GM18861 (cell line): Measurements from ENCODE around the gene TLE5.
"Not testable (repeated sequence)": the region's sequence is repeated elsewhere in the genome, so short reads cannot be mapped to it uniquely, and the experiment has no call there.

ENCODE experiments used
- ATAC-seq: cut with Tn5 transposase; IDR thresholded peaks from one replicate; pipeline ENCODE4 v1.9.1; 2021; ENCODE audit not compliant: unreplicated experiment

Gene TLE5

GRCh38 chr19:3027981-3028304, 34.4 kb downstream of the TLE5 start:
- ATAC-seq = no peak

DNA sequence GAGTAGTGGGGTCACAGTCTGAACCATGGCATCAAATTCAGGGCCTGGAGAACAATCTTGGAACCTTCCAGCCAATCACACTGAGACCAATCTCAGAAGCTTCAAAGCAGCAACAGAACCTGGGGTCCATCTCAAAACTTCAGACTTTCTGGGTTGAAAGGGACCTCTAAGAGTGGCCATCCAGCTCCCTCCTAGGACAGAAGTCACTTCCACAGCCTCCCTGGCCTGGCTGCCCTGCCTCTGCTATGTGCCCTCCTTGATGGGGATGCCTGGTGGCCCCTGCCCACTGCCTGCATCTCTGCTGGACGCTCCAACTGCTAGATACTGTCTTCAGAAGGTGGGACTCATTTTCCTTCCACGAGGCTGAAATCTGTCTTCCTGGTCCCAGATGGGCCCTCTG, 35.0 kb downstream of the TLE5 start:
- no peak for ATAC-seq

DNA sequence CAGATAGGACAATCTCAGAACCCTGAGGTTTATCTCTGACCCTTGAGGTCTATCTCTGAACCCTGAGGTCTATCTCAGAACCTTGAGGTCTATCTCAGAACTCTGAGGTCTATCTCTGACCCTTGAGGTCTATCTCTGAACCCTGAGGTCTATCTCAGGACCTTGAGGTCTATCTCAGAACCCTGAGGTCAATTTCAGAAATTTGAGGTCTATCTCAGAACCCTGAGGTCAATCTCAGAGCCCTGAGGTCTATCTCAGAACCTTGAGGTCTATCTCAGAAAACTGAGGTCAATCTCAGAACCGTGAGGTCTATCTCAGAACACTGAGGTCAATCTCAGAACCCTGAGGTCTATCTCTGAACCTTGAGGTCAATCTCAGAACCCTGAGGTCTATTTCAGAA, 35.5 kb downstream of the TLE5 start:
- no peak for ATAC-seq

GRCh38 chr19:3025549-3025886, 36.8 kb downstream of the TLE5 start:
- ATAC-seq = no peak

- ATAC-seq = no peak
Observed at GRCh38 chr19:3024870-3025548, 37.3 kb downstream of the TLE5 start.

DNA sequence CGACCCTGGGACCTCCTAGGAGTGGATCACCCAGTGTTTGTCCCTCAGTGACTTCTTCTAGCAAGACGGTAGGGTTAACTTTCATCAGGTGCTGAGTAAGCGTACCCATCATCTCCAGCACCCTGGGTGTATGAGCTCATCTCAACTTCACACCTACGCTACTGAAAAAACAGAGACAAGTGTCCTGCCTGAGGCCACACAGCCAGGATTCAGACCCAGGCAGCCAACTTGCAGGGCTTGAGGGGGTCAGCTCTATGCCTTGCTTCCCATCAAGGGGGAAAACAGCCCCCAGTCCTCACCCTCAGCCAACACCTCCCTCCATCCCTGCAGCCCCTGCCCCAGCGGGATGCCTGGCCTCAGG, 37.8 kb downstream of the TLE5 start:
- ATAC-seq = no peak

GRCh38 chr19:3020321-3020960, 41.9 kb downstream of the TLE5 start:
- ATAC-seq = no peak

DNA sequence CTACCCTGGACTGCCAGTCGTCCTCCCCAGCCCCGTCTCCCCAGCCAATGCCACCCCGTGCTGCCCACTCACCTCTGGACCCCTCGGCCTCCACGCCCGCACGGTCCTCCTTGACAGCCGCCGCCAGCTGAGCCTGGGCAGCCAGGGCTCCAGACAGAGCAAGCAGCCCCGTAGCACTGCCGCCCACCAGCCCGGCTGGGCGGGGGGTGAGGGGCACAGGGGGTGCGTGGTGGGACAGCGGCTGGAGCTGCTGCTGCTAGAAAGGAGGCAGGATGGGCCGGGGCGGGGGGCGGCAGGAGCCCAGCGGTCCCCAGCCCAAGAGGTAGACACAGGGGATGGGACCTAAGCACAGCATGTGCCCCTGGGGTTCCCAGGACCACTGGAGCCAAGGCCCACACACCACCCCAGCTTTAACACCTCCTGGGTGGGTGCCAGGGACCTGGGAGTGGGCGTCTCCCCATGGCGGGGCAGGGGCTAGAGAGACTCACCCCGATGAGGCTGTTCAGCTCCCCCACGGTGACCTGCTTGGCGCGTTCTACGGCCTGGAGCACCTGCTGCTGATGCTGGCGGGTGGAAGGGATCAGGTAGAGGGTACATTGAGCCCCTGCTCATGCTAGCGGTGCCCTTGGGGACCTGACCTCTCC, 43.0 kb downstream of the TLE5 start:
- ATAC-seq = no peak

- ATAC-seq = no peak
Observed at GRCh38 chr19:3017923-3018322, 44.4 kb downstream of the TLE5 start.

- ATAC-seq = no peak
Observed at GRCh38 chr19:3015126-3016057, 46.9 kb downstream of the TLE5 start.

DNA sequence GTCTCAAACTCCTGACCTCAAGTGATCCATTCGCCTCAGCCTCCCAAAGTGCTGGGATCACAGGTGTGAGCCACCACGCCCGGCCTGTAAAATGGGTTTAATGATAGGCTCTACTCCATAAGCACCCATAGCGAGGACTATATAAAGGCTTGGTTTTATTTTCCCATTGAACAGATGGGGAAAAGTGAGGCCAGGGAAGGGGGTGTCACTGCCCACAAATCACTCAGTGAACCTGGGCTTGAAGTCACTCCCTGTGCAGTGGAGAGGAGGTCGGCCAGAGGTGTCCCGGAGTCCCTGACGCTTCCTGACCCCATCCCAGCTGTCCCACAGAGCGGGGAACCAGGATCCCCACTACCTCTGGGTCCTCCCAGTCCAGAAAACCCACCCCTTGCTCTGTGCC, 48.2 kb downstream of the TLE5 start:
- no peak for ATAC-seq

DNA sequence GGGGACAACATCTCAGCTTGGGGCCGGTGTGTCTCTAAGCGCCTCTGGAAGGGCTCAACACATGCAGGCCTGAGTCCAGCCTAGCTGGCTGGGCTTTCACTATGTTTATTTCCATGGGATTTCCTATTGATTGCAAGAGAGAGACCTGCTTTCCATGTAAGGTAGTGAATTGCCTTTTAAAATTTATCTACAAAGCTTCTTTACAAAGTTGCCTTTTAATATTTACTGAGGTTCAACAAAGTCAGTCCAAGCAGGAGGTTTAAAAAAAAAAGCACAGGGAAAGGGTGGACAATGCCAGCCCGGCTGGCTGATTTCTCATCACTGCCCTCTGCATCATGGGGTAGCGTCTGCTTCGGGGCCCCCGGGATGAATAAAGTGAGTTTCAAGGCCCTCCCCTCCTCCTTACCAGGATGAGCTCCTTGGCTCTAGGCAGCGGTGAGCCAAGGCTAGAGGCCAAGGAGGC, 49.0 kb downstream of the TLE5 start:
- ATAC-seq = no peak

DNA sequence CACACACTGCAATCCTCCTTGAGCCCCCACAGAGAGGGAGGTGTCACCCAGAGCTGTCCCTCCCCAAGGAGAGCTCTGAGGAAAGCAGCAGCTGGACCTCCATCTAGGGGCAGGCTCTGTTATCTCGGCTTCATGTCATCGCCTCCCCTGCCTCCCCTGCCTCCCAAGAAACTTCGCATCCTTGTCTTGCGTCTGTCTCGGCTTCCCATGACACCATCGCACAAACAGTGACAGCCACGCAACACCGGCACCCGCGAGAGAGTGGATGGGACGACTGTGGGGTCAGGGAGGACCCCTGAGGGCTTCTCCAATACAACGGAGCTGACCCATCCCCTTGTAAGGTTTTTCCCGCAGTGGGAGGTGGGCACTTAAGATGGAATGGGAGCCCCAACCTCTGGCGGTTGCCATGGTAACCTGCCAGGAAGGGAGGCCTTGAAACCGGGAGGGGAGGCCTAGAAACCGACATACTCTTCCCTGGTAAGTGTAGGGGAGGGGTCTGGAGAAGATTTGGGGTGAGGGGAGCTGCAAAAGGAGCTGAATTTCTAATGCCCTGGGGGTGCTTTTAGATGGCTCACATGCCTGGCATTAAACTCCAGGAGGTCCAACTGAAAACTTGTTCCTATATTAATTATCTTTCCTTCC, 49.6 kb downstream of the TLE5 start:
- ATAC-seq = no peak

GRCh38 chr19:3012059-3012458, 50.2 kb downstream of the TLE5 start:
- not testable (repeated sequence) for ATAC-seq

DNA sequence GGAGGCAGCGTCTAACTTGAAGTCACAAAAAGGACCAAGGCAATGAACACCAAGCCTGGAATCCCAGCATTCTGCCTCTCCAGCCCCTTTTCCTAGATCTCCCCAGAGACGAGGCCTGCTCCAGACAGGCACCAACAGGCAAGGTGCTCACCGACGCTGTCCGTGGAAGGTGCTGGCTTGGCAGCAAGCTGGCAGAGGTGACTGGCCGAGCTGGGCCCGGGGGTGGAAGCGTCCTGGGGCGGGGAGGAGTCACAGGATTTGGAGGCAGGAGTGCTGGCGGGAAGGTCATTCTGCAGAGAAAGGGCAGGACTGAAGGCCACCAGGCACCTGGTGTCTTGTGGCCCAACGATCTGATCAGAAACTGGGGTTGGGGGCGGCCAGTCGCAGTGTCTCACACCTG, 51.4 kb downstream of the TLE5 start:
- ATAC-seq = no peak

DNA sequence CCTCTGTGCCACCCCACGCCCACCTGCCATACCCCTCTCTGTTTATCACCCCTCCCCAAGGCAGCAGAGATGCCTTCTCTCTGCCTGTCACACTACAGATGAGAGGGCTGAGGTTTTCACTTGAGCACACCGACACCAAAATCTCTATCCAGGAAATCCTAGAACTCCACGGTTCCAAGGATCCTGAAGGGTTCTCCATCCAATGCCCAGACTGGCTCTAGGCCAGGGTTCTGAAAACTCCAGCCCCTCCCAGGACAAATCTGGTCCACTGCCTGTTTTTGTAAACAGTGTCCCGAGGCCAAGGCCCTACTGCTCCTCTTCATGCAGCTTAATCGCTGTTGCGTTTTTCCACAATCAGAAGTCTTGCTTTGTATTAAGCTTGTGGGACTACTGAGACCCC, 53.3 kb downstream of the TLE5 start:
- no peak for ATAC-seq

GRCh38 chr19:3007975-3008374, 54.3 kb downstream of the TLE5 start:
- no peak for ATAC-seq

- ATAC-seq = no peak
Observed at GRCh38 chr19:3006075-3006767, 56.1 kb downstream of the TLE5 start.

DNA sequence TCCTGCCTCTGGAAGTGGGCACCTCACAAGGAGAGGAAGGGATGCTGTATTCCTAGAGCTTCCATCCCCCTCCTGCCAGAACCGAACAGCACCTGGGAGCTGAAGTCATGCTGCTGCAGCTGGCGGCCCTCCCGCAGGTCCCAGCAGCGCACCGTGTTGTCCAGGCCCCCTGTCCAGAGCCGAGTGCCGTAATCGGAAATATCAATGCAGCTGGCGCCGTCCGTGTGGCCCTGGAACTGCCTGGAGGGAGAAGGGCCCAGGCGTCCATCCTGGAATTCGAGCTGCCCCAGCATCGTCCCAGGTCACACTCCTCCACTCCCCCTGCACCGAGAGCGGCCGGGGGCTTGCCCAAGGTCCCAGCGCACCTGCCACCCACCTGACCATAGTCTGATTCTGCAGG, 57.0 kb downstream of the TLE5 start:
- no peak for ATAC-seq

DNA sequence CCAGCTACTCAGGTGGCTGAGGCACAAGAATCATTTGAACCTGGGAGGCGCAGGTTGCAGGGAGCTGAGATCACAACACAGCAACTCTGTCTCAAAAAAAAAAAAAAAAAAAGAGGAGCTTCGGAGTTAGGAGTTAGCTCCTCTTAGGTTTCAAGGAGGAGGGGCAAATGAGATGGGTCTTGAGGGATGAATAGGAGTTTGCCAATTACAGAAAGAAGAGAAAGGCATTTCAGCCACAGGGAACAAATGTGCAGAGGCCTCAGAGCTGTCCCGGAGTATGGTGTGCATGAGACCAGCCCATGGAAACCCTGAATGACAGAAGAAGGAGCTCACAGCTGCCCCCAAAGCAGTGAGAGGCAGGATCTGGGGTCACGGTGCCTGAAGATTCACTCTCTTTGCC, 57.8 kb downstream of the TLE5 start:
- no peak for ATAC-seq

DNA sequence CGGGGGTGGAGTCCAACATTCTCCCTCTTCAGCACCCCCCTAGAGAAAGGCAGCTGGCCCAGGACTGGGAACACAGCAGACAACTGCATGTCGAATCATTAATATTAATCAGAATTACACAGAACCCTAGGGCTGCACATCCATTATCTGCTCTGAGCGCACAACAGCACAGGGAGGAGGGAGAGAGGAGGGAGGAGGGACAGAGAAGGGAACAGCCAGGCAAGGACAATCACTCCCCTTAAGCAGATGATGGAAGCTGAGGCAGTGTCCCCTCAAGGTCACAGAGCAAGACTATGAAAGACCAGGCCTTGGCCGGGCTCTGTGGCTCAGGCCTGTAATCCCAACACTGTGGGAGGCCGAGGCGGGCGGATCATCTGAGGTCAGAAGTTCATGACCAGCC, 59.2 kb downstream of the TLE5 start:
- ATAC-seq = no peak
